ENCODE data around the gene CHST15.

DNA sequence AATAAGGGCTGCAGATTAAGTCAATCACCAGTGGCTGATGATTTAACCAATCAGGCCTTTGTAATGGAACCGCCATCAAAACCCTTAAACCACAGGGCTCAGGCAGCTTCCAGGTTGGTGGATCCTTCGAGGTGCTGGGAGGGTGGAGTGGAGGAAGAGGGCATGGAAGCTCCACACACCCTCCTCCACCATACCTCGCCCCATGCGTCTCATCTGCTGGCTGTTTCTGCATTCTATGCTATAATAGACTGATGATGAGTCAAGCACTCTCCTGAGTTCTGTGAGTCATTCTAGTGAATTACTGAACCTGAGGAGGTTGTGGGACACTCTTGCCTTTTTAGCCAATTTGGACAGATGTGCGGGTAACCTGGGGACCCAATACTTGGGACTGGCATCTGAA, 43.9 kb downstream of the CHST15 start:
- TF ChIP-seq, protein P1, sequence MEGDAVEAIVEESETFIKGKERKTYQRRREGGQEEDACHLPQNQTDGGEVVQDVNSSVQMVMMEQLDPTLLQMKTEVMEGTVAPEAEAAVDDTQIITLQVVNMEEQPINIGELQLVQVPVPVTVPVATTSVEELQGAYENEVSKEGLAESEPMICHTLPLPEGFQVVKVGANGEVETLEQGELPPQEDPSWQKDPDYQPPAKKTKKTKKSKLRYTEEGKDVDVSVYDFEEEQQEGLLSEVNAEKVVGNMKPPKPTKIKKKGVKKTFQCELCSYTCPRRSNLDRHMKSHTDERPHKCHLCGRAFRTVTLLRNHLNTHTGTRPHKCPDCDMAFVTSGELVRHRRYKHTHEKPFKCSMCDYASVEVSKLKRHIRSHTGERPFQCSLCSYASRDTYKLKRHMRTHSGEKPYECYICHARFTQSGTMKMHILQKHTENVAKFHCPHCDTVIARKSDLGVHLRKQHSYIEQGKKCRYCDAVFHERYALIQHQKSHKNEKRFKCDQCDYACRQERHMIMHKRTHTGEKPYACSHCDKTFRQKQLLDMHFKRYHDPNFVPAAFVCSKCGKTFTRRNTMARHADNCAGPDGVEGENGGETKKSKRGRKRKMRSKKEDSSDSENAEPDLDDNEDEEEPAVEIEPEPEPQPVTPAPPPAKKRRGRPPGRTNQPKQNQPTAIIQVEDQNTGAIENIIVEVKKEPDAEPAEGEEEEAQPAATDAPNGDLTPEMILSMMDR (IDR thresholded peaks at IDR 0.05), result no peak
- no peak for TF ChIP-seq POLR2A (IDR thresholded peaks at IDR 0.05)

Data from adrenal gland (tissue), 5 donors.